CD1c-positive myeloid dendritic cell (primary cell): Measurements from ENCODE around the gene DES.

Experiments used
- DNase-seq: peaks from one replicate; pipeline ENCODE4 v3.0.0-alpha.2; 2016; ENCODE audit errors: extremely low spot score

Gene DES

DNA sequence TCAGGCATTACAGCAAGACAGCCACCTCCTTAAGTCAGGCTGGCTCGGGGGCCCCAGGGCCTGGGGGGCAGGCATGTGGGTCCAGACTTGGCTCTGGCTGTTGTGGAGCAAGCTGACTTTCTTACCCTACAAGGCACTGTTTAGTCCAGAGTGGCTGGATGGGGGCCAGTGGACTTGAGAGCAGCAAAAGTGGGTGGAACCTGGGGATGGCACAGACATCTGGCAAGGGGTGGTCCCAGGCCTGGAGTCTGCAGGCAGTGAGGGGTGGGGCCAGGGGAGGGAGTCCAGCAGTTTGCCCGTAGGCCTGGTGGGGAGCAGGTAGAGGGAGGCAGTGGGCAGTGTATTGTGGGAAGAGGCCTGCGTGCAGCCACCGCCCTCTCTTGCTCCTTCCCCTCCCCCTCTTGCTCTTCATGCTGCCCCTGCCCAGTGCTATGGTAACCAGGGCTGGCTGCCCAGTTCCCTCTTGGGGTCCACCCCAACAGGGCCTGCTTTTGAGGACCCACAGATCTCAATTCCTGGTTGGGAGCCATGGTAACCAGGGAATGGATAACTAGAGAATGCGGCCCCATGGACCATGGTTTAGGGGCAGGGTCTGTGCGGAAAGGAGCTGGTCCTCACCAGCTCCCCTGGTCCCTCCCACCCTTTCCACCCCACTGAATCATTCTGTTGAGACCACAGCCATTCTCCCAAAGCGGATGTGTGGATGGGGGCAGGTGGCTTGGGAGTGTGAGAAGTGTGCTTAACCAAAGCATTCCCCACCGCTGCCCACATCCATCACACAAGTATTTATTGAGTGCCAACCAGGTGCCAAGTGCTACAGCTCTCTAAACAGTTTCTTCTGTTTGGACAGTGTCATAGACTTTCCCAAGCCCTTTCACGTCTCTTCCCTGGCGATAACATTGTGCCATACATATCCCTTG, 35.8 kb downstream of the DES start:
- no peak for DNase-seq

DNA sequence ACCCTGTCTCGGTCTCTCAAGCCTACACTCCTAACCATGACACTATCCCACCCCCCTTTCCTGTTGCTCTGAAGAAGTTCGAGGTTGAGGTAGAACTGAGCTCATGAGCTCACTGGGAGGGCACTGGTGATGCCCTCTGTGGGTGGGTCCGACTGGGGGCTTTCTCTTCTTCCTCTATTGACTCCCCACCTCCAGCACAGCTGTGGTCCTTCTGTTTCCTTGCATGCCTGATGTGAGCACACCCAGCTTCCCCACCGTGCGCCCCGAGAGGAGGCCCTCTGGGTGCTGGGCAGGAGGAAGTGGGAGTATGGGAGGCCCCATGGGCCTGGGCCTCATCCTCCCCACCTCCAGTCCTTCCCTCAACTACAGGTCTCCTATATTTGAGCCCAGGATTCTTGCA, 37.4 kb downstream of the DES start:
- DNase-seq, result peak; percentile 23

DNA sequence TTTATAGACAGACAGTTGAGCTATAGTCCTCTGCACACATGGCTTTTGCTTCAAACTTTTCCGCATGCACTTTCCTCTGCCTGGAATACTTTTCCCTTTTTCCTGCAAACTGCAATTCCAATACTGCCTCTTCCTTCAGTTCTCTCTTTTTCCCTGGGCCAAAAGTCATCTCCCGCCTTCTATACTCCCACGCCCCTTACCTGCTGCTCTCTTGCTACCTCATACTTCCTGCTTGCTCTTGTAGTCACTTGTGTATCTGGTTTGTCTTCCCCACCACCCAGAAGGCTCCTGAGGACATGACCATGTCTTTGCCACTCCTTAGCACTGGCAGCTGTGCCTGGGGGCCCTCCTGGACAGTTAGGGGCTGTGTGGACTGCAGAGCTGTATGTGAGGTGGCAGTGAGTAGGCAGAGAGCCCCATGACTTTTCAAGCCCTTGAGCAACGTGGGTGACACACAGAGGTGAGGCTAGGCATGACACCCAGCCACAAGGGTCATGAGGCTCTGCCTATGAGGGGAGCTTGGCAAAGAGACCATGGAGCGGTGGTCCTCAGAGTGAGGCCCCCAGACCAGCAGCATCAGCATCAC, 39.7 kb downstream of the DES start:
- peak; percentile 18 for DNase-seq

DNA sequence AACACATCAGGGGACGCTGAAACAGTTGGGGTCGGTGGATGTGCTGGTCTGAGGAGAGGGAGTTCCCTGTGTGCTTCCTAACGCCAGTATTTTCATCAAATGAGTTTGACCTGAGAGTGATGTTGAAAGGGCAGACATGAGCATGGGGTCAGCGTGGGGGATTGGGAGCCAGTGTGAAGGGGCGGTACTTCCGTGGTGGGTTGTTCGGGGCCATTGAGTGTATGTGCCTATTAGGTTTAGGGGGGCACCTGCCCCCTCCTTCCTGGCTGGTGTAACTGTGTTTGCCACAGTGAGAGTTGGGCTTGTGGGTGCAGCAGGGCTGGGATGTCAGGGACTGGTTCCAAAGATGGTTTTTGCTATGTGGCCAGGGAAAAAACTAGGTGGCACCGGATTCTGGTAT, 40.8 kb downstream of the DES start:
- DNase-seq, result no peak

DNA sequence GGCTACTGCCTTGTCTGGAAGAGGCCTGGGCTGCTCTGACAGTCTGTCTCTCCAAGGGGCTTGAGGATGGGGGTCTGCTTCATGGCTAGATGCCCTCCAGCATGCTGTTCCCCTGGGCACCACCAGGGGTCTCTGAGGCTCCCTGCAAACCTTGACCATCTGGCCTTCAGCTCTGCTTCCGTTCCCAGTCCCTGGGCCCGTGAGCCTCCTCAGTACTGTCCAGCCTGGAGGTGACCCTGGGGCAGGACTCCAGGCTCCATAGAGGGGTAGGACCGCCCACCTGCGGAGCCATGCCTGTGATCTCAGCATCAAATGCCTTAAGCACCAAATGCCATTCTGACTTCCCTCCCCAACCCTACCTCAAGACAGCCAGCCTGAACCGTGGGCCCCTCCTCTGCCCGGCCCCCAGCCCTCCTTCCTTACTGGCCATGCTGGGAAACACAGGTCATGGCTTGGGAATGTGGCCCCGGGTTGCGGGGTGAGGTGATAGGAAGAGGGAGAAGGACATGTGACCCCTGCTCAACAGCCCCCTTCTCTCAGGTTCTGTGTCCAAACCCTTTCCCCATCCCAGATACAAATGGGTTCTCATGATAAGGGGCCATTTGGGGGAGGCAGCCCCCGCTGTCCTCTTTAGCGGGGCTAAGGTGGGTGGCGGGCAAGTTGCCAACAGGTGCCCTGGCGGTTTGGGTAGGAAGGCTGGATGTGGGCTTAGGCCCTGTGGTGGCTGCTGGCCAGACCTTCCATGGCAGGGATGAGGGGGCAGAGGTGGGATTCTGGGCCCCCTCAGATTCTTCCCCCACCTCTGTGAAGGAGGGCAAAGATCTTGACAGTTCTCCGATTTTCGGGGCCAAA, 41.5 kb downstream of the DES start:
- DNase-seq, result peak; percentile 49

DNA sequence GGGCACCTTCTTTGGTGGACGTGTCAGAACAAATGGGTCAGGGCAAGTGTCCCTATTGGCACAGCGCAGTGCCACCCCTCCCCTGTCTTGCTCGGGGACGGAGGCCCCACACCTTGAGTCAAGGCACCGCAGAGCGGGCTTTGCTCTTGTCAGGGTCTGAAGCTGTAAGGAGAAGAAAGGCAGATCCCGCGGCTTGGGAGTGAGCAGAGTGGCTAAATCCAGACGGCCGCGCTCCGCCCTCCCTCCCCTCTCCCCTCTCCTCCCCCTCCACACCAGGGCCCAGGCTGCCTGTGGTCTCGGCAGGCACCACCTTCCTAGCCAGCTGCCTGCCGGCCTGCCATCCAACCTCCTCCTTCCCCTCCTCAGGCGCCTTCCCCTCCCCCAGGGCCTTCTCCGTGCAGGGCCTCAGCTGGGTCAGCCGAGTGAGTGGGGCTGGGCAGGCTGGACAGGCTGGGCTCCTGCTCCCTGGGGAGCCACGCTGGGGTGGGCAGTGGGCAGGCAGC, 42.3 kb downstream of the DES start:
- no peak for DNase-seq

DNA sequence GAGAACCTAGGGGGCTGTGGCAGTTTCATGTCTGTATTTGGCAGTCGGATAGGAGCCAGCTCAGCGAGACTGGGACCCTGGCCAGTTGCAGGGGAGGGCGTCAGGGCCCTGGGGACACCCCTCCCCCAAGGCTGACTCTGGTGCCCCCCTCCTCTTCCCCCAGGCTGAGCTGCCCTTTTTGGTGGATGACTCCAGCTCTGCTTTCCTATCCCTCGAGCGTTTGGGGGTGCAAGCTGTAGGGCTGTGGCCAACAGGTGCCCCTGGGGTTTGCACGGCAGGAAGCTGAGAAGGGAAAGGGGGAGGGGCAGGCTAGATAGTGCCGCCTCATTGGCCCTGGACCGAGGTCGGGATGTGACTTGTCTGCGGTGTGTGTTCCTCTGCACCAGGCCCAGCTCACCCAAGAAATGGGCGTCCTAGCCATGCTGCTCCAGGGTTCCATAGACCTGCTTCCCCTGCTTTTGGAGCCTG, 42.9 kb downstream of the DES start:
- no peak for DNase-seq

DNA sequence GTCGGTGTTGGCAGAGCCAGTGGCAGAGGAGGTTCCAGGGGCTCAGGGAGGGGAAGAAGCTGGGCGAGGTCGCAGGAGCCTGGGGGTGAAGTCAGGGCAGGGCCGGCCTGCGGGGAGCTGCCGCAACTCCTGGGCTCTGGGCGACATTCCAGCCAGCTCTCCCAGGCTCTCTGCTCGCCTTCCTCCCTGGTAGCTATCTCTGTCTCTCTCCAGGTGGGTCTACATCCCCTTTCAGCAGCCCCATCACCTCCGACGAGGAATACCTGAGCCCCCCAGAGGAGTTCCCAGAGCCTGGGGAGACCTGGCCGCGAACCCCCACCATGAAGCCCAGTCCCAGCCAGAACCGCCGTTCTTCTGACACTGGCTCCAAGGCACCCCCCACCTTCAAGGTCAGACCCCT, 43.5 kb downstream of the DES start:
- no peak for DNase-seq

DNA sequence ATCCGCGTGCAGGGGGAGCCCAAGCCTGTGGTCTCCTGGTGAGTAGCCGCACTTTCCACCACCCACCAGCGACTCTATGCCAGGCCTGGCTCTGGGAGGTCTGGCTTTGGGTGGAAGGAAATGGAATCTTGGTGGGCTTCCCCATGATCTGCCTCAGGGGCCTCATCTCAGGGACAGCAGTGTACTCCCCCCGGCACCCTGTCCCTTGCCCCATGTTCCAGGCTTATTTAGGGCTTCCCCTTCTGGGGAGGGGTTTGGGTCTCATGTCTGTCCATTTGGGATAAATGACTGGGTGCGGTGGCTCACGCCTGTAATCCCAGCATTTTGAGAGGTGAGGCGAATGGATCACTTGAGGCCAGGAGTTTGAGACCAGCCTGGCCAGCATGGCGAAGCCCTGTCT, 44.2 kb downstream of the DES start:
- no peak for DNase-seq

DNA sequence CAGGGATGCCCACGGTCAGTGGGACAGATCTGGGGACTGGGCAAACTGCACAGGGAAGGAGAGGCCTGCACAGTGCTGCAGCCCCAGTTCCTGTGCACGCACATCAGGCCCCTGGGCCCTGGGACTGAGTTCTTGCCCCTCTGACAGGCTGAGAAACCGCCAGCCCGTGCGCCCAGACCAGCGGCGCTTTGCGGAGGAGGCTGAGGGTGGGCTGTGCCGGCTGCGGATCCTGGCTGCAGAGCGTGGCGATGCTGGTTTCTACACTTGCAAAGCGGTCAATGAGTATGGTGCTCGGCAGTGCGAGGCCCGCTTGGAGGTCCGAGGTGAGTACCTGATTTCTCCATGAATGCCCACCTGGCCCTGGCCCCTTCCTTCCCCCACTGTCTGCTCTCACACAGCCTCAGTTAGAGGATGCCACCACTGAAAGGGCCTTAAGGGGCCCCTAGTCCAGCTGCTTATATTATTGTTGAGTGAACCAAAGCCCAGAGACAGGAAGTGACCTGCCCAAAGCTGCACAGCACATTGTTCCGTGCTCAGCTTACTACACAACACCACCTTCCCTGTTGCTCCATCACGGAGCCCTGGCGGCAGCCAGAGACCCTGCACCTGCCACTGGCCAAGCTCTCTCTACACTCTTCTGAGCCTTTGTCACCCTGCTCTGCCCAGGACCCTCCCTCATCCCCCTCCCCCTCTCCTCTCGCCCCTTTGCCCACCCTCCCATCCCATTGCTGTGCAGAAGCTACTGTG, 46.3 kb downstream of the DES start:
- DNase-seq, result no peak

DNA sequence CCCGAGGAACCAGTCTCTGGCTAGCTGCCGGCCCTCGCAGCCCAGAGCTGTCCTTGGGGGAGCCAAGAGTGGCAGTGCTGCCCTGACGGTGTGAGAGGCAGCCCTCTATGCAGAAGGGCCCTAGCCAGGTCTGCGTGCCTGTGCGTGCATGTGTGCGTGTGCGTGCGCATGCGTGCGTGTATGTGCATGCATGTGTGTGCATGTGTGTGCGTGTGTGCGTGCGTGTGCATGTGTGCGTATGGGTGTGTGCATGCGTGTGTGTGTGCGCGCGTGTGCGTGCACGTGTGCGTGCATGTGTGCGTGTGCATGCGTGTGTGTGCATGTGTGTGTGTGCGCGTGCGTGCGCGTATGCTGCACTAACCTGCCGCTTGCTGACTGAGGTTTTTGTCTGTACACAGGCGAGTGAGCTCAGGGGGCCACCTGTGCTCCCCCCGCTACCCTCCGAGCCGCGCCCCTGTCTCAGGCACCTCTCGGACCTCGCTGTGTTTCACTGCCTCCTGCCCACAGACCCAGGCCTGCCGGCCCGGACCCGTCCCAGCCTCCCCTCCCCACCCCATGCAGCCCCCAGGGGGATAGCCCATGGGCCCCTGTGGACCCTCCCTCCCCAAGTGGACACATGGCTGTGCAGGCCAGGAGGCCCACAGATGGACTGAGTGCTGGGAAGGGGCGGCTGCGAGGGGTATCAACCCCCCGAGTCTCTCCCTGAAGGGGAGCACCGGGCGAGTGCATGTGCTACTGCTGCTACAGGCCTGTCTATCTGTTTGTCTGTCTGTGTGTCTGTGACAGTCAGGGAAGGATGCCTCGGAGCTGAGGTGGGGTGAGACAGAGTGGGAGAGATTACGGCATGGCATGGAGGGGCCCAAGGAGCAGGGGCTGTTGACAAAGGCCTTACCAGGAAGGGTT, 47.7 kb downstream of the DES start:
- DNase-seq, result no peak

DNA sequence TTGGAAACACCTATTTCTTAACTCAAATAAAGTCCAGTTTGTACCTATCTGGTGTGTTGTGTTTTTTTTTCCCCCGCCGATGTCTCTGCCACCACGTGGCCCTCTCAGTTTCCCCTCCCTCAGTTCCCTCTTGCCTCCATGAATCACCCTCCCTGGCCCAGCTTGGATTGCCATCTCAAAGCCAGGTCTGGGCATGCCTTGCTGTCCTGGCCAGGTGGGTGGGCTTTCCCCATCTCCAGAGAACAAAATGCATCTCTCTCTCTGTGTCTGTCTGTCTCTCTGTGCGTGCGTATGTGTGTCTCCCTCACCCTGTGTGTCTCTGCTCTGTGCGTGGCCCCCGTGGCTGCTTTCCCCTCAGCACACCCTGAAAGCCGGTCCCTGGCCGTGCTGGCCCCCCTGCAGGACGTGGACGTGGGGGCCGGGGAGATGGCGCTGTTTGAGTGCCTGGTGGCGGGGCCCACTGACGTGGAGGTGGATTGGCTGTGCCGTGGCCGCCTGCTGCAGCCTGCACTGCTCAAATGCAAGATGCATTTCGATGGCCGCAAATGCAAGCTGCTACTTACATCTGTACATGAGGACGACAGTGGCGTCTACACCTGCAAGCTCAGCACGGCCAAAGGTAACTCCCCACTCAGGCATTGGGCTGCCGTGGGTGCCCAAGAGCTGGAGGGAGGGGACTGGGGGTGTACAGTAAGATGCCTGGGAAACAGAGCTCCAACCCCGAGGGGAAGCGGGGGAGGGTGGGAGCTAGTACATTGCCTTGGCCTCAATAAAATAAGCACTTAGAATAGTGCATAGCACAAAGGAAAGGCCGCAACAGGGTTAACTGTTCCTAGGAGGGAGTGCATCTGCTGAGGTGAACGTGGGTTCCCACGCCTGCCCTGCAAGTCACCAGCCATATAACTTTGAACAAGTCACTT, 48.9 kb downstream of the DES start:
- no peak for DNase-seq

DNA sequence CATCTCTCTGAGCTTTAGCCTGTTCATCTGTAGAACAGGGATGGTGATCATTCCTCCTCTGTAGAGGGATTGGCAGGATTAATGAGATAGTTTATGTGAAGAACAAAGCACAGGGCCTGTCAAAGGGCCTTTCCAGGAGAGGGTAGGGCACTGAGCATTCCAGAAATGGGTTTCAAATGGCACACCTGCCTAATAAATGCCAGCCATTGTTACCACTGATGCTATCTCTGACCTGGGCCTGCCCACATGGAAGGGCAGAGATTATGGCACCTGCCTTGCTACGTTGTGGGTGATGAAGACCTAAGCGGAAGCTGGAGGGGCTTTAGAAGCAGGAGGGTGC, 49.5 kb downstream of the DES start:
- DNase-seq, result no peak

DNA sequence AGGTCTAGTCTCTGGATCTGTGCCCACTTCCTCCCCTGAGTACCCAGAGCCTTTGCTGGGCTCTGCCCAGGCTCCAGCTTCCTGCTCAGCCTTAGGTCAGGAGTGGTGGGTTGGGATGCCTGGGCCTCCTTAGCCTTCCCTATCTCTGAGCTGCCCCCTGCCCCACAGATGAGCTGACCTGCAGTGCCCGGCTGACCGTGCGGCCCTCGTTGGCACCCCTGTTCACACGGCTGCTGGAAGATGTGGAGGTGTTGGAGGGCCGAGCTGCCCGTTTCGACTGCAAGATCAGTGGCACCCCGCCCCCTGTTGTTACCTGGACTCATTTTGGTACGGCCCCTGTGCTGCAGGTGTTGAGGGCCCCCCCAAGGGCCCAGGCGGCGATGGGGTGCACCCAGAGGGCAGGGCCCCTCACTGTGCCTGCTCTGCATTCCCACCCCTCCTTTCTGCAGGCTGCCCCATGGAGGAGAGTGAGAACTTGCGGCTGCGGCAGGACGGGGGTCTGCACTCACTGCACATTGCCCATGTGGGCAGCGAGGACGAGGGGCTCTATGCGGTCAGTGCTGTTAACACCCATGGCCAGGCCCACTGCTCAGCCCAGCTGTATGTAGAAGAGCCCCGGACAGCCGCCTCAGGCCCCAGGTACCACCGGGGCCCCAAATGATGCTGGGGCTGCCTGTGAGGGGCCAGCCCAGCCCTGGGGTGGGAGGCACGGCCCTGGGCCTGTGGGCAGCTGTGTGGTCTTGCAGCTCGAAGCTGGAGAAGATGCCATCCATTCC, 50.4 kb downstream of the DES start:
- no peak for DNase-seq

DNA sequence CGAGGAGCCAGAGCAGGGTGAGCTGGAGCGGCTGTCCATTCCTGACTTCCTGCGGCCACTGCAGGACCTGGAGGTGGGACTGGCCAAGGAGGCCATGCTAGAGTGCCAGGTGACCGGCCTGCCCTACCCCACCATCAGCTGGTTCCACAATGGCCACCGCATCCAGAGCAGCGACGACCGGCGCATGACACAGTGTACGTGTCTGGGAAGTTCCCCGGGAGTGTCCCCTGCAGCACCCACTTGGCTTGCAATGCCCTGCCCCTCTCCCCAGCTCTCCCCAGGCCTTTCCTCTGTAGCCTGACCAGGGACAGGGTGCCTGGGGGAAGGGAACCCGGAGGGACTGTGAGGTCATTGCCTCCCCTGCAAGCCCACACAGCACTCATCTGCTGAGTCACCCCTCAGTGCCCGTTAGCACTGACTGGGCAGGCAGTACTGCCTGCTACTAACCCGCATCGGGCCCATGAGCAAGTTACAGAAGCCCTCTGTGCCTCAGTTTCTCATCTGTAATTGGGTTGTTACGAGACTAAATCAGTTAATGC, 51.1 kb downstream of the DES start:
- DNase-seq, result peak; percentile 22

DNA sequence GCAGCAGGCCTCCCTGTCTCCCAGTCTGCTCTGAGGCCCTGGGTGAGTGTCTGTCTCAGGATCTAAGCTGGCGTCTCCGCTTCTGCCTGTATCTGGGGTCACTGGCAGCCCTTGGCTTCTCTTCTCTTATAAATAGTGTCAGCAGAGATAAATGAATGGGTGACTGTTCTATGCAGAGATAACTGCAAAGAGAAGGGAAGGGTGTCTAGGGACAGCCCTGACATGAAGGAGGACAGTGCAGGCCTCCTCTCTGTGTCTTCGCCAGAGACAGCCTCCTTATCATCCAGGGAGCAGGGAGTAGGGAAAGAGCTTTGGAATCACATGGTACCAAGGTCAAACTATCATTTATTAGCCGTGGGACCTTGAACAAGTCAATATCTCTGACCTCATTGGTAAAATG, 52.3 kb downstream of the DES start:
- no peak for DNase-seq

DNA sequence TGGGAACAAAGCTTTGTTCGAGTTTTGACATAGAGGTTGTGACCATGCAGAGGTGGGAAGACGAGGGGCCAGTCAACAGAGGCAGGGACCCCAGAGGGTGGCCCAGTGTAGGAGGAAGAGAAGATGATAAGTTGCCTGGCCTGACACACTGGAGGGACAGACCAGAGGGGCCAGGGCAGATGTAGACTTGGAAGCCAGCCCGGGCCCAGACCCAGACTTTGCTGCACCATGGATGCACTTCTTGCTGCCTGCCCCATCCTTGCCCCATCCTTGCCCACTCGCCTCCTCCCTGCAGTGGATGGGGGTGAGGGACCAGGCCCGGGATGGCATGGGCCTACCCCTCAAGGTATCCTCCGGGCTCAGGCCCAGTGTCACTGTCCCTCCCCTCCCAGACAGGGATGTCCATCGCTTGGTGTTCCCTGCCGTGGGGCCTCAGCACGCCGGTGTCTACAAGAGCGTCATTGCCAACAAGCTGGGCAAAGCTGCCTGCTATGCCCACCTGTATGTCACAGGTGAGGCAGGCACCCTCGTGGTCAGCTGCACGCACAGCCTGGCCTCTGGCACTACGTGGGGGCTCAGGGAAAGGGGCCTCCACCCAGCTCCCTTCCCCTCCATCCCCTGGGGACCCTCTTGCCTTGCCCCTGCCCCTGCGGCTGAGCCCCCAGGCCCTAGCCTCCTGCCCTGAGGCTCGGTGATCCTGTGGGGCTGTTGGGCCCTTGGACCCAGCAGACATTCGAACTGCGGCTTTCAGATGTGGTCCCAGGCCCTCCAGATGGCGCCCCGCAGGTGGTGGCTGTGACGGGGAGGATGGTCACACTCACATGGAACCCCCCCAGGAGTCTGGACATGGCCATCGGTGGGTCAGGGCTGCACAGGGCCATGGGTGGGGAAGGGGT, 53.5 kb downstream of the DES start:
- DNase-seq, result no peak
